ENCODE results near the gene ADCY5. TPM values are rescaled to one million over a fixed set of nuclear protein-coding genes. Genes with fewer than 3 reads are reported as not detected.

ADCY5 gene
- total RNA-seq, 1 experiment from 2014 or later, result 0.49 TPM

DNA sequence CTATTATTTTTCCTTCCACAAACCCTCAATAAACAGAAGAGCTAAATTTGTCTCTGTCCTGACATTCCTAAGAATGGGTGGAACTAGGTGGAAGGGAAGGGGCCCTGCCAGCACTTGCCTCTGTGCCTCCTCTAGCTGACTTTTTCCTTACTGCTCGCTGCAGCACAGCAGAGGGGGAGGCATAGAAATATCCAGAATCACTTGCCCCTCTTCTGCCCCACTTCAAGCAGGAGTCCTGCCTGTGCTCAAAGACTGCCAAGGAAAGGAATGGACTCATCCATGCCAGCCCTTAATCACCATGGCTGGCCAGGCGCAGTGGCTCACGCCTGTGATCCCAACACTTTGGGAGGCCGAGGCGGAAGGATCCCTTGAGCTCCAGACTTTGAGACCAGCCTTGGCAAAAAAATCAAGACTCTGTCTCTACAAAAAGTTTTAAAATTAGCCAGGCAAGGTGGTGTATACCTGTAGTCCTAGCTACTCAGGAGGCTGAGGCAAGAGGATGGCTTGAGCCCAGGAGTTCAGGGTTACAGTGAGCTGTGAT, 51.8 kb downstream of the ADCY5 start:
- no peaks in the 10 kb centered on the region for H3K36me3 ChIP-seq (ENCODE audit: control insufficient read depth in 1 of 2, insufficient read depth in 2 of 2, low read length in 2 of 2)
- no peaks in the 10 kb centered on the region for H4K20me1 ChIP-seq (ENCODE audit: insufficient read depth)
- no peak for TF ChIP-seq EZH2phosphoT487 (IDR thresholded peaks at IDR 0.05; ENCODE audit: borderline replicate concordance)
- TF ChIP-seq, protein P1, sequence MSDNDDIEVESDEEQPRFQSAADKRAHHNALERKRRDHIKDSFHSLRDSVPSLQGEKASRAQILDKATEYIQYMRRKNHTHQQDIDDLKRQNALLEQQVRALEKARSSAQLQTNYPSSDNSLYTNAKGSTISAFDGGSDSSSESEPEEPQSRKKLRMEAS (IDR thresholded peaks at IDR 0.05), result no peak
- TF ChIP-seq ZNF274 (IDR thresholded peaks at IDR 0.05; ENCODE audit: low read depth, low read length), result no peak
- no peak for TF ChIP-seq POLR2A (IDR thresholded peaks at IDR 0.05; ENCODE audit: borderline replicate concordance, extremely low read depth, insufficient read depth, insufficient read length)
- TF ChIP-seq JUND (IDR thresholded peaks at IDR 0.05), result no peak
- no peak for TF ChIP-seq YY1 (IDR thresholded peaks at IDR 0.05; ENCODE audit: extremely low read depth, insufficient replicate concordance, low read depth, low read length)
- TF ChIP-seq CBX3 (IDR thresholded peaks at IDR 0.05; ENCODE audit: low read depth), result no peak
- TF ChIP-seq CEBPB (IDR thresholded peaks at IDR 0.05; ENCODE audit: low read depth), result no peak
- no peak for TF ChIP-seq EGR1 (IDR thresholded peaks at IDR 0.05; ENCODE audit: low read depth)
- TF ChIP-seq, protein P2, sequence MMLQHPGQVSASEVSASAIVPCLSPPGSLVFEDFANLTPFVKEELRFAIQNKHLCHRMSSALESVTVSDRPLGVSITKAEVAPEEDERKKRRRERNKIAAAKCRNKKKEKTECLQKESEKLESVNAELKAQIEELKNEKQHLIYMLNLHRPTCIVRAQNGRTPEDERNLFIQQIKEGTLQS (IDR thresholded peaks at IDR 0.05), result no peak
- no peak for TF ChIP-seq FOSL1 (IDR thresholded peaks at IDR 0.05; ENCODE audit: low read depth)
- no peak for TF ChIP-seq SP1 (IDR thresholded peaks at IDR 0.05; ENCODE audit: low read depth)
- TF ChIP-seq RAD21 (IDR thresholded peaks at IDR 0.05; ENCODE audit: low read depth), result no peak
- TF ChIP-seq, protein P3, sequence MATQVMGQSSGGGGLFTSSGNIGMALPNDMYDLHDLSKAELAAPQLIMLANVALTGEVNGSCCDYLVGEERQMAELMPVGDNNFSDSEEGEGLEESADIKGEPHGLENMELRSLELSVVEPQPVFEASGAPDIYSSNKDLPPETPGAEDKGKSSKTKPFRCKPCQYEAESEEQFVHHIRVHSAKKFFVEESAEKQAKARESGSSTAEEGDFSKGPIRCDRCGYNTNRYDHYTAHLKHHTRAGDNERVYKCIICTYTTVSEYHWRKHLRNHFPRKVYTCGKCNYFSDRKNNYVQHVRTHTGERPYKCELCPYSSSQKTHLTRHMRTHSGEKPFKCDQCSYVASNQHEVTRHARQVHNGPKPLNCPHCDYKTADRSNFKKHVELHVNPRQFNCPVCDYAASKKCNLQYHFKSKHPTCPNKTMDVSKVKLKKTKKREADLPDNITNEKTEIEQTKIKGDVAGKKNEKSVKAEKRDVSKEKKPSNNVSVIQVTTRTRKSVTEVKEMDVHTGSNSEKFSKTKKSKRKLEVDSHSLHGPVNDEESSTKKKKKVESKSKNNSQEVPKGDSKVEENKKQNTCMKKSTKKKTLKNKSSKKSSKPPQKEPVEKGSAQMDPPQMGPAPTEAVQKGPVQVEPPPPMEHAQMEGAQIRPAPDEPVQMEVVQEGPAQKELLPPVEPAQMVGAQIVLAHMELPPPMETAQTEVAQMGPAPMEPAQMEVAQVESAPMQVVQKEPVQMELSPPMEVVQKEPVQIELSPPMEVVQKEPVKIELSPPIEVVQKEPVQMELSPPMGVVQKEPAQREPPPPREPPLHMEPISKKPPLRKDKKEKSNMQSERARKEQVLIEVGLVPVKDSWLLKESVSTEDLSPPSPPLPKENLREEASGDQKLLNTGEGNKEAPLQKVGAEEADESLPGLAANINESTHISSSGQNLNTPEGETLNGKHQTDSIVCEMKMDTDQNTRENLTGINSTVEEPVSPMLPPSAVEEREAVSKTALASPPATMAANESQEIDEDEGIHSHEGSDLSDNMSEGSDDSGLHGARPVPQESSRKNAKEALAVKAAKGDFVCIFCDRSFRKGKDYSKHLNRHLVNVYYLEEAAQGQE (IDR thresholded peaks at IDR 0.05; ENCODE audit: low read depth), result no peak
- no peak for TF ChIP-seq ELF1 (IDR thresholded peaks at IDR 0.05; ENCODE audit: borderline replicate concordance, low read depth)
- TF ChIP-seq SIN3A (IDR thresholded peaks at IDR 0.05; ENCODE audit: low read depth), result no peak
- TF ChIP-seq, protein P4, sequence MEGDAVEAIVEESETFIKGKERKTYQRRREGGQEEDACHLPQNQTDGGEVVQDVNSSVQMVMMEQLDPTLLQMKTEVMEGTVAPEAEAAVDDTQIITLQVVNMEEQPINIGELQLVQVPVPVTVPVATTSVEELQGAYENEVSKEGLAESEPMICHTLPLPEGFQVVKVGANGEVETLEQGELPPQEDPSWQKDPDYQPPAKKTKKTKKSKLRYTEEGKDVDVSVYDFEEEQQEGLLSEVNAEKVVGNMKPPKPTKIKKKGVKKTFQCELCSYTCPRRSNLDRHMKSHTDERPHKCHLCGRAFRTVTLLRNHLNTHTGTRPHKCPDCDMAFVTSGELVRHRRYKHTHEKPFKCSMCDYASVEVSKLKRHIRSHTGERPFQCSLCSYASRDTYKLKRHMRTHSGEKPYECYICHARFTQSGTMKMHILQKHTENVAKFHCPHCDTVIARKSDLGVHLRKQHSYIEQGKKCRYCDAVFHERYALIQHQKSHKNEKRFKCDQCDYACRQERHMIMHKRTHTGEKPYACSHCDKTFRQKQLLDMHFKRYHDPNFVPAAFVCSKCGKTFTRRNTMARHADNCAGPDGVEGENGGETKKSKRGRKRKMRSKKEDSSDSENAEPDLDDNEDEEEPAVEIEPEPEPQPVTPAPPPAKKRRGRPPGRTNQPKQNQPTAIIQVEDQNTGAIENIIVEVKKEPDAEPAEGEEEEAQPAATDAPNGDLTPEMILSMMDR (IDR thresholded peaks at IDR 0.05 in 2 of 3, conservative IDR thresholded peaks at IDR 0.05 in 1 of 3; ENCODE audit: borderline replicate concordance in 1 of 3, insufficient read depth in 1 of 3, low read depth in 2 of 3, low read length in 2 of 3), result no peak
- POLR2A ChIA-PET, result no interaction called here
- no peaks in the 10 kb centered on the region for H3K9me2 ChIP-seq (ENCODE audit: insufficient read depth)
- intact Hi-C loops (cut with micrococcal nuclease), result no loop called here
- H3K27me3 ChIP-seq (ENCODE audit: insufficient read depth, low read length), result peaks cover 39% of the 10 kb centered on the region
- peak; percentile 22; the same call in 1 of the 2 replicates for ATAC-seq
- no peak overlapping the region for H3K4me2 ChIP-seq (ENCODE audit: low read length)
- no peaks in the 10 kb centered on the region for H3K4me1 ChIP-seq (ENCODE audit: control insufficient read depth in 1 of 2, insufficient read depth in 2 of 2, low read length in 2 of 2)
- no peak overlapping the region for H3K9ac ChIP-seq (ENCODE audit: low read length)
- no peak overlapping the region for H3K27ac ChIP-seq (ENCODE audit: low read depth, low read length)
- no peaks in the 10 kb centered on the region for H3K9me3 ChIP-seq (ENCODE audit: control insufficient read depth in 1 of 2, insufficient read depth in 1 of 2, low read depth in 1 of 2, low read length in 2 of 2)
- BruUV-seq (replicated peaks), result no TSS peak
- no peaks in the 10 kb centered on the region for H3K79me2 ChIP-seq (ENCODE audit: insufficient read depth, low read length)
- RAD21 ChIA-PET (ENCODE audit: low non-redundant PET in 1 of 2, low total read pairs in 2 of 2, uncharacterized antibody in 2 of 2, unreplicated experiment in 2 of 2), result no interaction called here
- H3K4me3 ChIP-seq (replicated peaks in 1 of 2; ENCODE audit: low read depth in 1 of 2, low read length in 2 of 2), result no peak overlapping the region
- DNase-seq (ENCODE audit: low read depth, low spot score), result no peak
- H2AFZ ChIP-seq (ENCODE audit: low read depth, low read length, poor library complexity, severe bottlenecking), result no peak overlapping the region
- CTCF ChIA-PET, result no interaction called here
